A549 (cell line): ENCODE results near the gene P3H1.
"Not testable (repeated sequence)": the region's sequence is repeated elsewhere in the genome, so short reads cannot be mapped to it uniquely, and the experiment has no call there.

Experiments used
- CTCF ChIP-seq: fragments of >200 bp; sonication (Bioruptor Twin); formaldehyde crosslinking; IDR thresholded peaks from 3 replicates; pipeline ENCODE4 v1.5.1; 2016
- JUN ChIP-seq, 2 experiments: fragments of >200 bp; sonication (Bioruptor Twin); formaldehyde crosslinking; IDR thresholded peaks; 2 replicates in 1 of 2; 3 replicates in 1 of 2; pipeline ENCODE4 v1.6.1; 2016 to 2017
- MAFK ChIP-seq: fragments of 450-650 bp; IDR thresholded peaks from 2 replicates; pipeline ENCODE4 v1.6.1; 2014; ENCODE audit not compliant: partially characterized antibody
- POLR2A ChIP-seq: IDR thresholded peaks from 2 replicates; pipeline ENCODE4 v1.6.1; 2012; ENCODE audit warnings: mild to moderate bottlenecking, low read length
- RAD21 ChIP-seq, 2 experiments: fragments of >200 bp in 1 of 2; sonication (Bioruptor Twin) in 1 of 2; formaldehyde crosslinking in 1 of 2; IDR thresholded peaks in 1 of 2; conservative IDR thresholded peaks in 1 of 2; 2 replicates in 1 of 2; 3 replicates in 1 of 2; pipeline ENCODE4 v1.6.1; 2012 to 2018; ENCODE audit warnings: inconsistent platforms in 1 of 2
- TF ChIP-seq, protein P1 (sequence below): IDR thresholded peaks from 2 replicates; pipeline ENCODE4 v1.6.1; 2012

DNA sequence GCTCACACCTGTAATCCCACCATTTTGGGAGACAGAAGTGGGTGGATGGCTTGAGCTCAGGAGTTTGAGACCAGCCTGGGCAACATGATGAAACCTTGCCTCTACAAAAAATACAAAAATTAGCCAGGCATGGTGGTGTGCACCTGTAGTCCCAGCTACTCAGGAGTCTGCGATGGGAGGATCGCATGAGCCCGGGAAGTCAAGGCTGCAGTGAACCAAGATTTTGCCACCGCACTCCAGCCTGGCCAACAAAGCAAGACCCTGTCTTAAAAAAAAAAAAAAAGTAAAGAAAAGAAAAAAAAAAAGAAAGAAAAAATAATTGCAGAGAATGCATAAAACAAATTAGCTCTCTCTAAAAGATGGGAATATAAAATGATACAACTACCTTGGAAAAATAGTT, 41.0 kb downstream of the P3H1 start:
- TF ChIP-seq, protein P1, sequence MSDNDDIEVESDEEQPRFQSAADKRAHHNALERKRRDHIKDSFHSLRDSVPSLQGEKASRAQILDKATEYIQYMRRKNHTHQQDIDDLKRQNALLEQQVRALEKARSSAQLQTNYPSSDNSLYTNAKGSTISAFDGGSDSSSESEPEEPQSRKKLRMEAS = not testable (repeated sequence)
- TF ChIP-seq CTCF; RAD21 (conservative IDR thresholded peaks at IDR 0.05 in 1 of 2, IDR thresholded peaks at IDR 0.05 in 1 of 2); POLR2A; MAFK; JUN (IDR thresholded peaks at IDR 0.05): not testable (repeated sequence)
